GM21447 (cell line): Measurements from ENCODE around the gene ANKRD13A.
"Not testable (repeated sequence)": the region's sequence is repeated elsewhere in the genome, so short reads cannot be mapped to it uniquely, and the experiment has no call there.

Experiments
- ATAC-seq: cut with Tn5 transposase; IDR thresholded peaks from one replicate; pipeline ENCODE4 v1.9.1; 2021; ENCODE audit not compliant: unreplicated experiment

ANKRD13A gene

GRCh38 chr12:109983432-109984142 is 15.6 kb upstream of the ANKRD13A start:
- ATAC-seq = no peak

- ATAC-seq = not testable (repeated sequence)
Observed at GRCh38 chr12:109986236-109986635, 13.0 kb upstream of the ANKRD13A start.

- no peak for ATAC-seq
Observed at GRCh38 chr12:109987615-109988014, 11.6 kb upstream of the ANKRD13A start.

GRCh38 chr12:109988274-109988673 is 11.0 kb upstream of the ANKRD13A start:
- no peak for ATAC-seq

GRCh38 chr12:109988903-109989302 is 10.3 kb upstream of the ANKRD13A start:
- ATAC-seq = no peak

GRCh38 chr12:109989380-109989779 is 9.8 kb upstream of the ANKRD13A start:
- ATAC-seq = no peak

- no peak for ATAC-seq
Observed at GRCh38 chr12:109991586-109991985, 7.6 kb upstream of the ANKRD13A start.

- no peak for ATAC-seq
Observed at GRCh38 chr12:109993091-109993490, 6.1 kb upstream of the ANKRD13A start.

- ATAC-seq = no peak
Observed at GRCh38 chr12:109994401-109995175, 4.6 kb upstream of the ANKRD13A start.

GRCh38 chr12:109995361-109995685 is 3.9 kb upstream of the ANKRD13A start:
- ATAC-seq = no peak

GRCh38 chr12:109995686-109996482 is 3.3 kb upstream of the ANKRD13A start, which contains the start of gene GIT2:
Gene GIT2 (minus strand): TSS chr12:109996368. CDS start chr12:109996224, 144 bp downstream.
- ATAC-seq = peak; percentile 50

GRCh38 chr12:109996483-109996853 is 2.8 kb upstream of the ANKRD13A start:
- ATAC-seq = no peak

- ATAC-seq = no peak
Observed at GRCh38 chr12:109997393-109997792, 1.8 kb upstream of the ANKRD13A start.

- no peak for ATAC-seq
Observed at GRCh38 chr12:109998241-109998903, 858 bp upstream of the ANKRD13A start.

GRCh38 chr12:109999649-109999971 is 380 bp downstream of the ANKRD13A start:
- ATAC-seq = no peak

- no peak for ATAC-seq
Observed at GRCh38 chr12:109999983-110000505, 814 bp downstream of the ANKRD13A start.

GRCh38 chr12:110001596-110001995 is 2.4 kb downstream of the ANKRD13A start:
- no peak for ATAC-seq

GRCh38 chr12:110002676-110003515 is 3.7 kb downstream of the ANKRD13A start:
- ATAC-seq = no peak

- ATAC-seq = peak; percentile 50
Observed at GRCh38 chr12:110004598-110004997, 5.4 kb downstream of the ANKRD13A start.

GRCh38 chr12:110005319-110005973 is 6.2 kb downstream of the ANKRD13A start:
- peak; percentile 70 for ATAC-seq
